ENCODE data around the gene AKNA.

AKNA gene

DNA sequence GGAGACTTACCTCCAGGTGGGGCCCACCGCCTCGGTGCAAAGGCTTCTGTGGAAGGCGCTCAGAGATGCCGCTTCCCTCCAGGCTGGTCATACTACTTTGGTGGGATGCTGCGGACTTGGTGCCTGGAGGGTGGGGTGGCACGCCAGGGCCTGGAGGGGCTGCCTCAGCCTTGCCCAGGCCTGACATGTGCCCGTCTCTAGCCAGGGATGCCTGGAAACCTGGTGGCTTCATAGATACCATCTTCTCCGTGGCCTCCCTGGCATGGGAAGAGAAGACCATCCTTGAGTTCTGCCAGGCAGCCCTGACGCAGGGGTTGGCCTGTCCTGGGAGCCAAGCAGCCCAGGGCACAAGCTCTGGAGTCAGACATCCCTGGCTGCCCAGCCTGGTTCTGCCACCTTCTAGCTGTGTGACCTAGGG is 29.9 kb downstream of the AKNA start:
- Histone ChIP-seq H3K4me1 (ENCODE audit: control insufficient read depth, insufficient read depth, low read length) (no peaks in the 10 kb centered on the region), H3K36me3 (ENCODE audit: control insufficient read depth, insufficient read depth, low read length) (peaks cover 20% of the 10 kb centered on the region), H3K9ac (ENCODE audit: low read length) (no peak overlapping the region), H3K9me3 (ENCODE audit: control insufficient read depth, low read length) (no peaks in the 10 kb centered on the region), H3K4me3 (ENCODE audit: low read length) (no peak overlapping the region), H3K27me3 (ENCODE audit: control insufficient read depth, insufficient read depth, low read length) (no peaks in the 10 kb centered on the region)

- Histone ChIP-seq H3K36me3 (ENCODE audit: control insufficient read depth, insufficient read depth, low read length) (peaks cover 20% of the 10 kb centered on the region), H3K4me1 (ENCODE audit: control insufficient read depth, insufficient read depth, low read length) (no peaks in the 10 kb centered on the region), H3K9me3 (ENCODE audit: control insufficient read depth, low read length) (no peaks in the 10 kb centered on the region), H3K27me3 (ENCODE audit: control insufficient read depth, insufficient read depth, low read length) (no peaks in the 10 kb centered on the region), H3K4me3 (ENCODE audit: low read length) (no peak overlapping the region), H3K9ac (ENCODE audit: low read length) (no peak overlapping the region)
Observed at GRCh38 chr9:114357360-114357759, 30.4 kb downstream of the AKNA start.

DNA sequence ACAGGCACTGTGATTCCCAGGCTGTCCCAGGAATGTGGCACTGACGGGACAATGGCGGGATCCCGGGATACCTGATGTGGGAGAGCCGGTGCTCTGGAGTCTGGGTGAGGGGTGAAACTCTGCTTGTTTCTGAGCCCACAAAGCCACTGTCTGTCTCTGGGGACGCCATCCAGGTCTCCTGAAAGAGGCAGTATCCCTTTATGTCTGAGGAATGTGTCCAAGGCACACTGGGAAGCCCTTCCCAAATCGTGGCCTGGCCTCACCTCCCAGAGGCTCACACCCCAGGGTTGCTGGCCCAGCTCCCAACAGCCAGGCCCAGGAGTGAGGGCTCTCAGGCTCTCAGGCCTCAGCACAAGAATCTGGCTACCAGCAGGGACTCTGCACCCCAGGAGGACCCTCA is 31.0 kb downstream of the AKNA start:
- Histone ChIP-seq H3K27me3 (ENCODE audit: control insufficient read depth, insufficient read depth, low read length) (no peaks in the 10 kb centered on the region), H3K9me3 (ENCODE audit: control insufficient read depth, low read length) (no peaks in the 10 kb centered on the region), H3K36me3 (ENCODE audit: control insufficient read depth, insufficient read depth, low read length) (peaks cover 20% of the 10 kb centered on the region), H3K4me1 (ENCODE audit: control insufficient read depth, insufficient read depth, low read length) (no peaks in the 10 kb centered on the region), H3K4me3 (ENCODE audit: low read length) (no peak overlapping the region), H3K9ac (ENCODE audit: low read length) (no peak overlapping the region)

GRCh38 chr9:114355821-114356220 is 32.0 kb downstream of the AKNA start:
- Histone ChIP-seq H3K4me3 (ENCODE audit: low read length) (no peak overlapping the region), H3K9ac (ENCODE audit: low read length) (no peak overlapping the region), H3K27me3 (ENCODE audit: control insufficient read depth, insufficient read depth, low read length) (no peaks in the 10 kb centered on the region), H3K4me1 (ENCODE audit: control insufficient read depth, insufficient read depth, low read length) (no peaks in the 10 kb centered on the region), H3K9me3 (ENCODE audit: control insufficient read depth, low read length) (no peaks in the 10 kb centered on the region), H3K36me3 (ENCODE audit: control insufficient read depth, insufficient read depth, low read length) (peaks cover 15% of the 10 kb centered on the region)

GRCh38 chr9:114351932-114352331 is 35.9 kb downstream of the AKNA start:
- Histone ChIP-seq H3K36me3 (ENCODE audit: control insufficient read depth, insufficient read depth, low read length) (peaks cover 16% of the 10 kb centered on the region), H3K4me3 (ENCODE audit: low read length) (no peak overlapping the region), H3K27me3 (ENCODE audit: control insufficient read depth, insufficient read depth, low read length) (no peaks in the 10 kb centered on the region), H3K9ac (ENCODE audit: low read length) (no peak overlapping the region), H3K9me3 (ENCODE audit: control insufficient read depth, low read length) (no peaks in the 10 kb centered on the region), H3K4me1 (ENCODE audit: control insufficient read depth, insufficient read depth, low read length) (peaks cover 4% of the 10 kb centered on the region)

DNA sequence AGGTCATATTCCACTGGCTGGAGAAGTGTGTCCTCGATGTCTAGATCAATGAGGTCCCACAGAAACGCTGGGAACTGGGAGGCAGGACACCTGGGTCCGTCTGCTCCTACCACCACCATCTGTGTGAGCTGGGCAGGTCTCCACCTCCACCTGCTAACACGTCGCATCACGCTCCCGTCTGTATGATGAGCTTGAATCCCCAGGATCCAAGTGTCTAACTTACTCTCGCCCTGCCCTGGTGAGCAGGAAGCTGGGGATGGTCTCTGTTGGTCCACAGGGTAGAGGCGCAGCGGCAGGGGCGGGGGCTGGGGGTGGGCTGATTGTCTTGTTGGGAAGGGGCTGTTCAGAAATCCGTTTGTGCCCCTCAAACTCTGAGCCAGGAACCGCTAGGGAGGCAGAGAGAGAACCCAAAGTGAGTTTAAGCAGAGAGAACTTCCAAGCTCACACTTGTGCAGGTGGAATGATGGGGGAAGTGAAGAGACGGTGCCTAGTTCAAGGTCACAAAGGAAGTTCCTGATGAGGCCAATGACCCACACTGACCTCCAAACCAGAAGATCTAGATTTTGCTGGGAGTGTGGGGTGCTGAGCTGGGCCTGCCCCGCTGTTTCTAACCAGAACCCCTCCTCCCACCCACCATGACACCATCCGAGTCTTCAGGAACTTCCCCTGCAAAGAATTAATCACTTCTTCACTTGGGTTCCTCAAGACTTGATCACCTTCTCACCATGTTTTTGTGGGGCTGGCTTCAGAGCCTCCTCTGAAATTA is 37.0 kb downstream of the AKNA start:
- H3K9me3 ChIP-seq (ENCODE audit: control insufficient read depth, low read length) = no peaks in the 10 kb centered on the region
- no peak overlapping the region for H3K9ac ChIP-seq (ENCODE audit: low read length)
- H3K36me3 ChIP-seq (ENCODE audit: control insufficient read depth, insufficient read depth, low read length) = peaks cover 13% of the 10 kb centered on the region

GRCh38 chr9:114349713-114350480 is 37.9 kb downstream of the AKNA start:
- Histone ChIP-seq H3K4me1 (ENCODE audit: control insufficient read depth, insufficient read depth, low read length) (peaks cover 4% of the 10 kb centered on the region), H3K27me3 (ENCODE audit: control insufficient read depth, insufficient read depth, low read length) (no peaks in the 10 kb centered on the region), H3K9me3 (ENCODE audit: control insufficient read depth, low read length) (no peaks in the 10 kb centered on the region), H3K4me3 (ENCODE audit: low read length) (no peak overlapping the region), H3K9ac (ENCODE audit: low read length) (no peak overlapping the region), H3K36me3 (ENCODE audit: control insufficient read depth, insufficient read depth, low read length) (peaks cover 18% of the 10 kb centered on the region)

More for the DNA sequence above, 37.0 kb downstream of the AKNA start:
- Histone ChIP-seq H3K27me3 (ENCODE audit: control insufficient read depth, insufficient read depth, low read length) (no peaks in the 10 kb centered on the region), H3K4me1 (ENCODE audit: control insufficient read depth, insufficient read depth, low read length) (peaks cover 4% of the 10 kb centered on the region), H3K4me3 (ENCODE audit: low read length) (no peak overlapping the region)

- H3K4me1 ChIP-seq (ENCODE audit: control insufficient read depth, insufficient read depth, low read length) = peaks cover 4% of the 10 kb centered on the region
- H3K27me3 ChIP-seq (ENCODE audit: control insufficient read depth, insufficient read depth, low read length) = no peaks in the 10 kb centered on the region
- H3K9ac ChIP-seq (ENCODE audit: low read length) = no peak overlapping the region
- peaks cover 18% of the 10 kb centered on the region for H3K36me3 ChIP-seq (ENCODE audit: control insufficient read depth, insufficient read depth, low read length)
- no peaks in the 10 kb centered on the region for H3K9me3 ChIP-seq (ENCODE audit: control insufficient read depth, low read length)
- no peak overlapping the region for H3K4me3 ChIP-seq (ENCODE audit: low read length)
Observed at GRCh38 chr9:114348906-114349482, 38.8 kb downstream of the AKNA start.

DNA sequence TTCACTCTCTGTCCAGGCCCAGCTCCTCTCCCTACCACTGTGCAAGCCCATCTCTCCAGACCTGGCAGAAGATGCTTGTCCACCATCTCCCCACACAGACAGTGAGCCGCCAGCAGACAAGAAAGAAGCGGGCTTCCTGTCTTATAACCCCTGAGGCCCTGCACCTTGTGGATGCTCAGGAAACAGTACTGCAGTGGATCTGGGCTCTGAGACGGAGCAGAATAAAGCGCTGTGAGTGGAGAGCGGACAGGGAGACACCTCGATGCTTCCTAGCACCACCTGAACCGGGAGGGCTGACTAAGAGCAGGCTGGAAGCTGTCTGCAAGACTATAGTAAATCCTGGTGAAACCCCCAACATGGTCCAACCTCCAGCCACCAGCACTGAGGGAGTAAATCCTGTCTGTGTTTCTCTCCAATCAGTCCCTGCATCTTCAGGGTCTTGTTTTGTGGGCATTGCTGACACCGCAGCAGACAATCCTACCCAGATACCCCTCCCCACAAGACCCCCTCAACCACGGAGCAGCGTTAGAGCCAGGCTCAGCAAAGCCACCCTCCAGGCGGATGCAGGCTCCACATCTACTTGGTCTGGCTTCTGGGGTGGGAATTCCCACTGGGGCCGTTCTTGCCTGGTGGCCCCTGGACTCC is 39.4 kb downstream of the AKNA start:
- peaks cover 4% of the 10 kb centered on the region for H3K4me1 ChIP-seq (ENCODE audit: control insufficient read depth, insufficient read depth, low read length)
- no peak overlapping the region for H3K9ac ChIP-seq (ENCODE audit: low read length)
- peaks cover 21% of the 10 kb centered on the region for H3K36me3 ChIP-seq (ENCODE audit: control insufficient read depth, insufficient read depth, low read length)
- no peaks in the 10 kb centered on the region for H3K27me3 ChIP-seq (ENCODE audit: control insufficient read depth, insufficient read depth, low read length)
- no peaks in the 10 kb centered on the region for H3K9me3 ChIP-seq (ENCODE audit: control insufficient read depth, low read length)
- H3K4me3 ChIP-seq (ENCODE audit: low read length) = no peak overlapping the region

DNA sequence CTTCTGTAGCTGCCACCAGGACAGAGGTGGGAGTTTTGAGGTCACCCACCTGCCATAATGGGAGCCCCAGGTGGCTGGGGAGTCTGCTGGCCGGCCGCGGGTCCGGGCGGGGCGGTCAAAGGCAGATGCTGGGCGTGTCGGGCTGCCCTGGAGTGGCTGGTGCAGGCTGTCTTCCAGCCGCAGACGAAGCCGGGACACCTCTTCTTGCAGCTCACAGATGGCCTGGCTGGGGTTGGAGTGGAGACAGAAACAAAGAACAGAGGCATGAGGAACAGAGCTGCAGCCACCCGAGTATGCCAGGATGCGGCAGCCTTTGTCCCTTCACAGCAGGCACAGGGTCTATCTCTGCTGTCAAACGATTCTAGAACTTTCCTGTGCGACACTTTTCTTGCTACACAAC is 40.1 kb downstream of the AKNA start:
- H3K4me3 ChIP-seq (ENCODE audit: low read length) = no peak overlapping the region
- H3K4me1 ChIP-seq (ENCODE audit: control insufficient read depth, insufficient read depth, low read length) = peaks cover 4% of the 10 kb centered on the region
- no peaks in the 10 kb centered on the region for H3K9me3 ChIP-seq (ENCODE audit: control insufficient read depth, low read length)
- H3K27me3 ChIP-seq (ENCODE audit: control insufficient read depth, insufficient read depth, low read length) = no peaks in the 10 kb centered on the region
- H3K36me3 ChIP-seq (ENCODE audit: control insufficient read depth, insufficient read depth, low read length) = peaks cover 28% of the 10 kb centered on the region
- H3K9ac ChIP-seq (ENCODE audit: low read length) = no peak overlapping the region

DNA sequence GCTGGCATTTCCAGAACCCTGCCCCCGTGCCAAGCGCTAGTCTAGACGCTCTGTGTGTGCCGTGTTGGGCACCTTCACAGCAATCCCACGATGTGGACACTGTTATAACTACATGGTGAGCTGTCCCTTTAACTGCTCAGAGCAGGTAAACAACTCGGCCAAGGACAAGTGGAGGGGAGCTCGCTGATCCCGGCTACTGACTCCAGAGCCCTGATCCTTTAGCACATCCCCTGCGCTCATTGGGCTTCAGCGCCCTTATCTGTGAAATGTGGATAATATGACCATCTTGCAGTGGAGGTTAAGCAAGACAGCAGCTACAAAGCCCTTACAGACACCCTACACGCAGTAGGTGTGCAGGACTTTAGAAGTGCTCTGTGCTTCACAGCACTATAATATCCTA is 41.6 kb downstream of the AKNA start:
- no peaks in the 10 kb centered on the region for H3K27me3 ChIP-seq (ENCODE audit: control insufficient read depth, insufficient read depth, low read length)
- H3K36me3 ChIP-seq (ENCODE audit: control insufficient read depth, insufficient read depth, low read length) = peaks cover 35% of the 10 kb centered on the region

More for the DNA sequence above, 41.6 kb downstream of the AKNA start:
- no peaks in the 10 kb centered on the region for H3K9me3 ChIP-seq (ENCODE audit: control insufficient read depth, low read length)
- no peak overlapping the region for H3K4me3 ChIP-seq (ENCODE audit: low read length)
- H3K9ac ChIP-seq (ENCODE audit: low read length) = no peak overlapping the region
- peaks cover 4% of the 10 kb centered on the region for H3K4me1 ChIP-seq (ENCODE audit: control insufficient read depth, insufficient read depth, low read length)
